Head of caudate nucleus (tissue), 42 donors: ENCODE measurements around the gene MYO1D.
A peak's percentile ranks its signal among the peaks of the same experiment; 100 is the strongest.

Experiments used
- DNase-seq, 42 donors: peaks; one replicate each; pipeline versions ENCODE4 v3.0.0 to v3.0.0-alpha.2; 2020 to 2021; ENCODE audit warnings: mixed read lengths in 7 of 42
- intact Hi-C: fragments of 100-400 bp; cut with DNase I; formaldehyde crosslinking; loops from one replicate; pipeline ENCODE4 v1.15.0; 2022

Gene MYO1D

DNA sequence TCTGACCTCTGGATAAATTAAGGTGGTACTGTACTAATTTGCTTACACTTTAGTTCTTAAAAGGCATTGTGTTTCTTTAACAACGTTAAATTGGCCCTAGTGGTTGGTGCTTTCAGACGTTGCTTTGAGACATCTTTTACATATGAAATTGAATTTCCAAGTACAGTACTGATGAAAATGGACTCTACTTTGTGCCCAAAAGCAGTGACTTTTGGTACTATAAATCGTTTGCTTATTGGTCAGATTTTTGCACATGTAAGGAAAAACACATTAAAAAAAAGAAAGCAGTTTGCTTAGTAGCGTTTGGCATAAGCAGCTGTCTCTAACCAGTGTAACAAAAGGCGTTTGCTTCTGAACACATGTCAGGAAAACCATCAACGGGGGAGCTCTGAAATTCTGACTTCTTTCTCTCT, 250.5 kb downstream of the MYO1D start:
- intact Hi-C loops = loop anchor here (5.0 kb wide), 1 partner anchor 139 kb away; the partner anchor contains the start of gene CDK5R1
- peak in 2 of 42 donors; percentile 11 to 20 for DNase-seq

DNA sequence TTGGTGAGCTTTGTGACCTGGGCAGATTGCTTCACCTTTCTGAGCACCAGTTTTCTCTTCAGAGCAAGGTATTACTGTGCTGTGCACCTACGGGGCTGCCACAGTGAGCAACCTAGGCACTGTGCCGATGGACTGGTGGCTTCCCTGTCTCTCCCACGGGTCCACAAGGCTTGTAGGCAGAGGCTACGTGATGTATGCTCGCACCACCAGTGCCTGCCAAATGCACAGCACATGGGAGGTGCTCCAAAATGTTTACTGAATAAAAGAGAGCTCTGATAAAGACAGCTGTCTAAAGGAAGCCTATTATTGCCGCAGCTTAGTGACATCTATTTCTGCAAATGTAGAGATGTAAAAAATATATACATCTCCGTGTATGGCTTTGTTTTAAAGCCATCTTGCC, 251.0 kb downstream of the MYO1D start:
- peak in 12 of 42 donors; percentile 9 to 31 (median 18) for DNase-seq
- intact Hi-C loops = loop anchor here (5.0 kb wide), 1 partner anchor 139 kb away; the partner anchor contains the start of gene CDK5R1

DNA sequence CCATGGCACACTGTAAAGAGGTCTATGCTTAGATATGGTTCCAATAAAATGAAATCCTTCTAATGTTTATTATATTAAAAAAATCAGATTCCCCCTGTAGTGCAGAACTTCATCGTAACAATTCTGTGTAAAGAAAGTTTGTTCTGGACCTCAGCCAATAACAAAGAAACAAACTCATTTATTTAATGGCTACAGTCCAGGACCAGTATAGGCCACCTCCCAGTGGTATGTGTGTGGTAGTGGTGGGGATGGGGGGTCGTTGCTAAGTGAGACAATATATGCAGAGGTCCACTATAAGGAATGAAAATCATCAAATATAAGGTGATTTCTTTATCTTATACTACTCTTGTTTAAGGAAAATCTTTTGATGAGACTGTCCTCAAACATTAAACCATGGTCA, 253.7 kb downstream of the MYO1D start:
- intact Hi-C loops = no loop called here

DNA sequence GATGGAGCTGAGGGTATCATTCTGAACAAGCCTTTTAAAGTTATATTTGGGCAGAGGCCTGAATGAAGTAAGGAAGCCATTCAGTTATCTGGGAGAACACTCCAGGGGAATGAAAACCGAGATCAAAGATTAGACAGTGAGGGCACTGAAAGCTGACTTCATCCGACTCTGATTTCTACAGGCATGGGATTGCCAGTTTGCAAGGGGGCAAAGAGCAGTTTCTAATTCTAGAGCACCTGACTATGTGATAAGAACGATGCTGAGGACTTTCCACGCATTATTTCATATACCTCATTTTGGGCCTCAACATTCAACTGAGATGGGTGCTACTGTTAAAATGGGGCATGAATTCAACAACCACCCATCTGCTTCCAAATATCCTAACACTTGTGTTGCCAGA, 254.4 kb downstream of the MYO1D start:
- intact Hi-C loops = no loop called here

More for the DNA sequence above, 253.7 kb downstream of the MYO1D start:
- DNase-seq = no peak

DNA sequence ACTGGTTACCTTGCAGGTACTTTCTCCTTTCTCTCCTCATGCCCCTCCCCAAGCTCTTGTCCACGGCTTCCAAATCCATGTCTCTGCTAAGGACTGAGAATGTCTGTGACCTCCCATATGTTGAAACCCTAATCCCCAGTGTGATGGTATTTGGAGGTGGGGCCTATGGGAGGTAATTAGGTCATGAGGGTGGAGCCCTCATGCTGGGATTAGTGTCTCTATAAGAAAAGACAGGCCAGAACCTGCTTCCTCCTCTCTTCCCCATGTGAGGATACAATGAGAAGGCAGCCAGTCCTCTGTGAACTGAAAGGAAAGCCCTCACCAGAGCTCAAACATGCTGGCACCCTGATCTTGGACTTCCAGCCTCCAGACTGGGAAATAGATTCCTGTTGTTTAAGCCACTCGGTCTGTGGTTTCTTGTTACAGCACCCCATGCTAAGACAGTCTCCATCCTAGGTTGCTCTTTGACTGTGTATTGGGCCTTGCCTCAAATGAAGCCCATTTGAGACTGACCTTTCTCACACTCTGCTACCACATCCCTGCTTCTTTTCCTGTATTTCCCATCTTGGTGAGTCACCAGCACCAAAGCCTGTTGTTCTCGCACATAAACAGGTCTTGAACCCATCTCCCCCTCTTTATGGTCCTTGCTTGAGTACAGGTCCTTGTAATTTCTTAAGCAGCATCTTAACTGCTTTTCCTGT, 255.2 kb downstream of the MYO1D start:
- intact Hi-C loops = no loop called here

More for the DNA sequence above, 254.4 kb downstream of the MYO1D start:
- no peak for DNase-seq

DNA sequence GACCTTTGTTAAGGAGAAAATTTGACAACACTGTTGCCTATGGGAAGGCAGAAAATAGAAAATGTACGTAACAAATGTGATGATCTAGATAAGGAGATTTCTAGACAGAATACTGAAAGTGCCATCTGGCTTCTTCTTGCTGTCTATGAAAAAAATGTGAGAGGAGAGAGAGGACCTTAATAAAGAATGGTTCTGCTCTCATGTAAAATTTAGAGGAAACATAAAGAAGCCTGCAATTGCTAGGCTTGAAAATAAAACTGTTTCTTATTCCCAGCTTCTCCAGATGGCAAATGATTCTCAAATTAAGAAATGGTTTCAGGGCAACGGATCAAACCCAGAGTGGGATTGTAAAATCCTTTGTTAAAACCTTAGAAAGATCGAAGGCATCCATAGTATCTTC, 261.6 kb downstream of the MYO1D start:
- DNase-seq = no peak
- intact Hi-C loops = no loop called here

More for the DNA sequence above, 255.2 kb downstream of the MYO1D start:
- no peak for DNase-seq

DNA sequence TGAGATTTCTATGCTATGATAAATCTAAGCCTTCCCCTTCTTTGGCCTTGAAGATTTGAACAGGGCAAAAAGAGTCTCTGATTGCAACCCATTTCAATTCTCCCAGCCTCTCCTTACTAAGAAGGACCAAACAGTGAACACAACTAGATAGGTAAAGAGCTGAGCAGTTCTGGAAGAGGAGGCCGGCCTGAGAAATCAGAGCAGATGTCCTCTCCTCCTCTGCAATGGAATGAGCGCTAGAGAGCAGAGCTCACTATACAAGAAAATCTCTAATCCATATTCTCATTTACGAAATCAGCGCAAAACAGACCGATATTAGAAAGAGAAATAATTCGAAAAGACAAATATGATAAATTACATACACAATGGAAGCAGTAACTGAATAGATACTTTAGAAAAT, 266.0 kb downstream of the MYO1D start:
- intact Hi-C loops = no loop called here
- DNase-seq = no peak

DNA sequence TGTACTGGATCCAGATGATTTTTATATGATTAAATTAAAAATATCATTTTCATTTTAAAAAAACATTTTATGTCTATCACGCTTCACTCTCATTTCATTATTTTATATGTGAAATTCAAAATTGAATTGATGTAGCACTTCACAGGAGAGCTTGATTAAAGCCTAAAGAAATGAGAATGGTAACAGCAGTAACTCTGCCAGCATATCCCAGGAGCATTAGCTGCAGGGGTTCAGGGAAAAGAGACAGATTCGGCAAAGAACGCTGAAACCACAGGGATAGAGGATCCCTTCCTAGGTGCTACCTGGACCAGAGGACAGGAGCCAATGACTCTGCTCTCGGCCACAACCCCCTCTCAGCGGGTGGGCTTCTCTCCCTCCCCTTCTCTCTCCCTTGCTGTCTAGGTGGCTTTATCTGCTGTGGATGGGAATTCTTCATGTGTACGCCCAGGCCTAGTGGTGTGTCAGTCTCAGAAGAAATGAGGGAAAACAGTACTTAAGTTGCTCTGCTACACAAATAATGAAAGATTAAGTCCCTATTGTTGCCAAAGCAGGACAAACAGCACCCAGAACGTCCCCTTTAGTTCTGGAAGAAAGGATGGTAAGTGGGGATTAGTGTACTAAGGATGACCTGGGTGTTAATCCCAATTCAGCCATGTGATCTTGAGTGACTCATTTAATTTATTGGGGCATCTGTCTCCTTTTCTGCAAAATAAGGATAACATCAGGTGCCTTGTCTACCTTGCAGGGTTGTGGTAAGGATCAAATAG, 266.9 kb downstream of the MYO1D start:
- intact Hi-C loops = no loop called here
- DNase-seq = no peak

DNA sequence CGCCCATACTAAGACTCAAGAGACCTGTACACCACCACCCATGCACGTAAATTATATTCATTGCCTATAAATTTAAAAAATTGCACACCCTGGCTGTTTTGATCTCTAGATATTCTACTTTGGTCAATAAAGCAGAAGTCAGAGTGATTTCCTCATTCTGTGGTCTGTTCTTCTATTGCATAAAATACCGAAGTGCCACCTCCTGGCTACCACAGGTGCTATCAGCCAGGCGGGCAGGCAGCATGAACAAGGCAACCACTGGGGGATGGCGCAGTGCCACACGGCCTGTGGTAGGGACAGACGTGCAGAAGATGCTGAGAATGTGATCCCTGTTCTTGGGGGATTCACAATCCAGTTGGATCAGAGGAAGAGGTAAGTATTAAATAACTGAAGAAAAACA, 267.8 kb downstream of the MYO1D start:
- intact Hi-C loops = no loop called here
- peak in 9 of 42 donors; percentile 9 to 49 (median 21) for DNase-seq

DNA sequence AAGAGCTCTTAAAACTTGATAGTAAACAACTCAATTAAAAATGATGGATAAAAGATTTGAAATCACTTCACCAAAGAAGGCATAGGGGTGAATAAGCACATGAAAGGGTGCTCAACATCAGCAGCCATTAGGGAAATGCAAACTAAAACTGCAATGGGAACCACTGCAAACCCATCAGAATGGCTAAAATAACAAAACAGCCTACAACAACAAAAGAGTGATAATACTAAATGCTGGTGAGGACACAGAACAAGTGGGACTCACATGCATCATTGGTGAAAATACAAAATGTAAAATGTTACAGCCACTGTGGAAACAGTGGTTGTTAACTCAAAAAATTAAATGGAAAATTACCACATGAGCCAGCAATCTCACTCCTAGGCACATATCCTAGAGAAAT, 268.7 kb downstream of the MYO1D start:
- intact Hi-C loops = no loop called here
- DNase-seq = no peak

DNA sequence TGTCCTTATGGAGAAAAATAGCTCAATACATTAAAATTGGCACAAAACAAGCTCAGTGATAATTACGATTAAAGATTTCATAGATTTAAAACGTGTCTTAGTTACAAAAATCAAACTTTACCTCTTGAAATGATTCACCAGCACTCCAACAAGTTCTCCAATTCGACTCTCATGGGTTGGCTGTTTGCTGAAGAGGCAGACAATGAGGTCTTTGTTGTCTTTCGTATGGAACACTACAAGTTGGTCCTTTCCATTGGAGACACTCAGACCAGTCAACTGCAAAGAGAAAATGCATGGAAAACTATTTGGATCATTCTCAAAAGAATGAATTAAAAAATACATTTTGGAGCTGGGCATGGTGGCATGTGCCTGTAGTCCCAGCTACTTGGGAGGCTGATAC, 272.0 kb downstream of the MYO1D start:
- intact Hi-C loops = no loop called here
- DNase-seq = peak in 1 of 42 donors; percentile 11

DNA sequence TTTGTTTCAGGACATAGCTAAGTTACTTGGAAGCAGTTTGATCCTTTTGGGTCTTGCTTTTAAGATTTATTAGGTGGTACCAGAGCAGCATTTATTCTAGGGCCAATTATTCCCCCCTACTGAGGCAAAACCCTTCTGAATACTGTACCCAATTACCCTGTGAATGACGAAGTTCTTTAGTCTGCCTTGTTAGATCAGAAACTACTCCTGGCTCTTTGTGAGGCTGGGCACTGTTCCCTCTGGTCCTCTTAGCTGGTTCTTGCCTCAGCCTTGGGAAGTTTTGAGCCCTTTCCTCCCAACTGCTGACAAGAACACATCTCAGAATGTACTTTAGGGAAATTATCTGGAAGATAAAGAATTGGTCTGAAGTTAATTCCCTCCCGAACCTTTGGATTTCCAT, 274.5 kb downstream of the MYO1D start:
- intact Hi-C loops = no loop called here

DNA sequence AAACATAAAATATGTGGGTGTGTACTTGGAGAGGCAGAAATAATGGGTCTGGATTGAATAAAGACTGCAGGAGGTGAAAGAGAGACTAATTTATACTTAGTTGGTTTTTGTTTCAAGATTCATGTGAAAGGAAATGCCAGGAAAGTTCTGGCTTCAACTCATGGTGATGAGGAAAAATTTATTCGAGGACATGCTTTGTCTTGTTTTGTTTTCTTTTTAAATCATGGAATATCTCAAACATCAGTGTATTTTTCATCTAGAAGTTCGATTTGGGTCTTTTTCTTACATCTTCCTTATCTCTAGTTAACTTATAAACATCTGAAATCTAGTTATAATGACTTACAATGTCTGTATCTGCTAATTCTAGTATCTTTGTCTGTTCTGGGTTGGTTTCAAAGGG, 275.1 kb downstream of the MYO1D start:
- intact Hi-C loops = no loop called here
- DNase-seq = no peak

More for the DNA sequence above, 274.5 kb downstream of the MYO1D start:
- no peak for DNase-seq

DNA sequence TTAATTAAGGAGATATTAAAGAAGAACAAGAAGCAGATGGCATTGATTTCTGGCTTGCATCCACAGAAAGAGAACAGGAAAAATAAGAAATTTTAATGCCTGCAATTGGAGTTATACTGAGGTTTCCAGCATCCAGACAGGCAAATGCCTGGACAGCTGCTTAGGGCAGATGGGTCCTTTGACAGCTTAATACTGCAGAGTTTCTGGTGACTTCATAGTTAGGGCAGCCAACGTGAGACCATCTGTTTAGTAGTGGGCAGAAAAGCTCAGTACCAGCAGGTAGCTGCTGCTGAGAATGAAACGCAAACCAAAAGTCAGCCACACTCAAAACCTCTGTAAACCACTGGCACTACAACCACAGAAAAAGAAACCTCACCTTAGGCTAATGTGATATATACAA, 280.3 kb downstream of the MYO1D start:
- intact Hi-C loops = no loop called here
- DNase-seq = no peak

DNA sequence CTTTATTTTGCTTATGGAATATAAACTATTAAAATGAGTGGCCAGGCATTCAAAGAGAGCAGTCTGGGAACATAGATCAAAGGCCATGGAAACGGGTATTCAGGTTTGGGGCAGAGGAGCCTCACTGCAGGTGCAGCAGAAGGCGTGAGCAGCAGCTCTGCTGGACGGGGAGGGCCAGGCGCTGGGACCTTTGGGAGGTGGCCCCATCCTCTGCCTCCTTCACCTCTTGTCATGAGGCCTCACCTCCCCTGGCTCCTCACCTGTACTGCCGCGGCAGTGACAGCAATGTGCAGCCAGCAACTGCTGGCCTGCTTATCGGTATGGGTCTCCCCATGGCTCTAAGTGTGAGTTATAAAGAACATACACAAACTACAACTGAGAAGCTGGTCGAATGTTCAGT, 280.7 kb downstream of the MYO1D start:
- DNase-seq = no peak
- intact Hi-C loops = no loop called here

DNA sequence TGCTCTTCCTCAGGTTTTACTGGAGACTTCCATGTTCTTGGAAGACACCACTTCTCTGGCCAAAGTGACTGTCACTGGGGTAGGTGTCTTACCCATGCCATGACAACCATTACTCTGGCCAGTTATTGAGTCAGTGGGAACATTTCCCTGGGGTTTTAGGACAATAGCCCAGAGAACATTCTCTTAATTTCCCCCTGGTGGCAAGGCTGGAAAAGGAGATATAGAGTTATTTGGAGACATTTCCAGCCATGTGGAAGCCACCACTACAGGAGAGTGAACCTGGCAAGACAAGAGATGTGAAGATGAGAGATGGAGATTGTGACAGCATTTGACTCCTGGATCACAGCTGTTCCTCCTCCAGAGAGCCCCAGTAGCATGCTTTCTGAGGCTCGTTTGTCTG, 283.9 kb downstream of the MYO1D start:
- DNase-seq = no peak
- intact Hi-C loops = no loop called here

DNA sequence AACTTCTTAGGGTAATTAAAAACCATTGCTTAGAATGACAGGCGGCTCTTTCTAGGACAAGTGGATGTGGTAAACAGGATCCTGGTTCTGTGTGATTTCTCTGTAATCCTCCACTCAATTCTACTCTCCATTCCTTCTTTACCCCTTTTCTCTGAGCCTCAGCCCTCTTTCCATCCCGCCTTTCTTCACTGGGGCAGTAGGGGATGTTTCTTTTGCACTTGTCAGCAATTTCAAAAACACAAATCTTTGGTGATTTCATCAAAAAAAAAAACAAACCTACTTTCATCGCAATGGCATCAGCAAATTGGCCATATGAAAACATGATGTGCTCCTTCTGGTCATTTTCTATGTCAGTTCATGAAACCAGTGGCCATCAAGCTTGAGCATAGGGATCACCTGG, 285.5 kb downstream of the MYO1D start:
- intact Hi-C loops = no loop called here
- DNase-seq = no peak

DNA sequence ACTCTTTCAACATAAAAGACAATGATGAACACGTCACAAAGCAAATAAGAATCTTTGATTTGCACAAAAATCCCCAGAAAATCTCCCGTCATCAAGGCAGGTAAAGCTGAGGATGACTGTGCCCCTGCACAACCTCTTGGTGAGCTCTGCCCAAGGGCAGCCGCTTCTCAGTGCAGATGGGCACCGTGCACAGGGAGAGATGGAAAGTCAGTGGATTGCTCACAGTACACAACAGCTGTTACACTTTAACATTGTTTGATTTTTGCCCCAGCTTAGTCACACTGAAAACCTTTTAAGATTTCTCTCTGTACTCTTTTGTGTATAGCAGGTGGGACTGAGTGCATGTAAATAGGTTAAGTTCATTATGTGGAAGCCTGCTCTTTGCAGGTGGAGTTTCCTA, 285.9 kb downstream of the MYO1D start:
- no peak for DNase-seq
- intact Hi-C loops = no loop called here

DNA sequence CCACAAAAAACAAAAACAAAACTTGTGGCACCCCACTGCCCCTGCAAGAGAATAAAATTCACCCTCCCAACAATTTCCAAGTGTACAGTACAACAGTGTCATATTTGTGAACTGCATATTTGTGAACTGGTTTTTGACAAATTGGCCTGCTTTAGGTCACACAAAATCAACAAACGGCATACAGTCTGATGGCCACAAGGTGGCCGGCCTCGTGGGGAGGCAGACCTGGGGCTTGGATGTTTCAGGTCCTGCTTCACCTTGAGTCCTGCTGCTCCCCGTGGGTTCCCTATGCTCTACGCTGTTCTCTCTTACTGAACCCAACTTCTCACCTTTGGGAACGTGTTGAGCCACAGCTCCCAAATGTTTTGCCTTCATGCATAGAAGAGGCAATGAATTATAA, 287.9 kb downstream of the MYO1D start:
- DNase-seq = no peak
- intact Hi-C loops = no loop called here

DNA sequence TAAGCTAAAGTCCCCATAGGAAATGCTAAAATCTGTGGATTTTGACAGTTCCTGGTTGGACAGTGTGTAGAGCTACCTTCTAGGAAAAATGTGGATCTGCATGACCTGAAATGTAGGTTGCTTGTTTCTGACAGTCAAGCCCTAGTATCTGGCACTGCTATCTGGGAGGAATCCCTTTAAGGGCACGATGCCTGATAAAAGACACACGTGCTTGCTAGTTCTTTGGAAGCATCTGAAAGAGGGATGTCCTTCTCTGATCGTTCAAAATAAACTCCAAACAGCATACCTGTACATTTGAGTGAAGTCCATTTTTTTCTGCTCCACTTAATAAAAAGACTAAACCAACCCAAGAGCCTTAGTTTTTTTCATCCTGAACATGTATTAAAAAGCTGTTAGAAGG, 288.8 kb downstream of the MYO1D start:
- intact Hi-C loops = no loop called here

DNA sequence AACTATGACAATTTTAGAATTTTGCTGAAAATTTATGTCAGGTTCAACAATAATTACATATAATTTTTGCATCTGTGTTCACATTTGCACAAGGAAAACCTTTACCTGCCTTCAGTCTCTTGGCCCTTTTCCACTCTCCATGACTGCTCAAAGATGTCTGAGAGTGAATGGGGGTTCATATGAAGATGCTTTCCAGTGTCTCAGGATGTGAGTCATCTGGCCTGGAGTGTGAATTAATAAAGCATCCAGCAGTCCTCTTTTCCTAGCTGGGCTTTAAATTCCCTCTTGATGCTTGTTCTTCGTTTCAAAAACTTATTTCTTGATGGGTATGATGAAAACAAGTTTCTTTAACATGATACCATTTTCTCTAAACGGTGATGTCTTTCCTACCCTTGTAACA, 290.3 kb downstream of the MYO1D start:
- intact Hi-C loops = no loop called here
- DNase-seq = no peak

More for the DNA sequence above, 288.8 kb downstream of the MYO1D start:
- DNase-seq = peak in 1 of 42 donors; percentile 11
